ENCODE measurements around the gene SMIM43.

SMIM43 gene

GRCh38 chr4:121791481-121791880 is 26.5 kb upstream of the SMIM43 start:
- Histone ChIP-seq H3K9me3 (ENCODE audit: control insufficient read depth, low read length) (no peaks in the 10 kb centered on the region), H4K91ac (ENCODE audit: low read length) (no peak overlapping the region), H2AK5ac (ENCODE audit: low read length, severe bottlenecking) (no peak overlapping the region), H2BK15ac (ENCODE audit: low read depth, poor library complexity, severe bottlenecking) (no peak overlapping the region), H3K36me3 (ENCODE audit: control insufficient read depth in 1 of 2, insufficient read depth in 2 of 2, low read depth in 1 of 2, low read length in 2 of 2) (no peaks in the 10 kb centered on the region), H3K4me3 (ENCODE audit: insufficient read depth in 1 of 2, low read depth in 1 of 2, low read length in 2 of 2) (no peak overlapping the region), H3K4ac (ENCODE audit: low read depth in 1 of 2, low read length in 2 of 2) (no peak overlapping the region), H2BK5ac (ENCODE audit: low read depth, low read length, poor library complexity, severe bottlenecking) (no peak overlapping the region), H3K23ac (ENCODE audit: low read length in 2 of 2) (no peak overlapping the region), H4K8ac (ENCODE audit: low read length) (no peak overlapping the region), H3K14ac (ENCODE audit: low read length in 2 of 2) (no peak overlapping the region), H3K4me2 (ENCODE audit: low read length, poor library complexity, severe bottlenecking) (no peak overlapping the region), H3K27me3 (ENCODE audit: control insufficient read depth in 1 of 2, insufficient read depth in 1 of 2, low read length in 2 of 2) (no peaks in the 10 kb centered on the region), H3K79me1 (replicated peaks; ENCODE audit: low read length, poor library complexity, severe bottlenecking) (no peaks in the 10 kb centered on the region), H2AFZ (ENCODE audit: low read depth, low read length) (no peak overlapping the region), H3K27ac (ENCODE audit: low read length, poor library complexity, severe bottlenecking) (no peak overlapping the region), H3K18ac (ENCODE audit: low read depth in 1 of 2, low read length in 2 of 2) (no peak overlapping the region), H3K9ac (ENCODE audit: low read length) (no peak overlapping the region), H2BK12ac (ENCODE audit: low read length in 2 of 2) (no peak overlapping the region), H3K4me1 (ENCODE audit: control insufficient read depth, insufficient read depth, low read depth, low read length) (no peaks in the 10 kb centered on the region), H2BK120ac (ENCODE audit: low read depth, low read length) (no peak overlapping the region)
- no peak for DNase-seq
- 78% methylated on average over 4 of the region's 5 CpGs for WGBS

DNA sequence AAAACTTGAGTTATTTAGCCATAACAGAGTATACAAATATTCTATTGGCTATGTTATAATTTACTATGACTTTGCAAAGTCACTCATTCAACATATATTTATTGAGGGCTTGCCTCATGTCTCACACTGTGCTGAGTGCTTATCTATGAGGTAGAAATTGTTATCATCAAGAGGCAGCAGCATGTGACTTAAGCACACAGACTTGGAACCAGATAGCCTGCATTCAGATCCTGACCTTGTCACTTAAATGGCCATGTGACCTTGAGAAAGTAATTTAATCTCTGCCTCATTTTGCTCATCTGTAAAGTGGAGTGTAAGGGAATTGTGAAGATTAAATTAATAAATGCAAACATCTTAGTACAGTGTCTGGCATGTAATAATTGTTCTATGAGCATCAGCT is 26.0 kb upstream of the SMIM43 start:
- Histone ChIP-seq H3K14ac (ENCODE audit: low read length in 2 of 2) (no peak overlapping the region), H4K91ac (ENCODE audit: low read length) (no peak overlapping the region), H3K79me1 (replicated peaks; ENCODE audit: low read length, poor library complexity, severe bottlenecking) (no peaks in the 10 kb centered on the region), H3K9ac (ENCODE audit: low read length) (no peak overlapping the region), H2AK5ac (ENCODE audit: low read length, severe bottlenecking) (no peak overlapping the region), H3K27ac (ENCODE audit: low read length, poor library complexity, severe bottlenecking) (no peak overlapping the region), H2BK120ac (ENCODE audit: low read depth, low read length) (no peak overlapping the region), H3K36me3 (ENCODE audit: control insufficient read depth in 1 of 2, insufficient read depth in 2 of 2, low read depth in 1 of 2, low read length in 2 of 2) (no peaks in the 10 kb centered on the region), H3K9me3 (ENCODE audit: control insufficient read depth, low read length) (no peaks in the 10 kb centered on the region), H3K4me1 (ENCODE audit: control insufficient read depth, insufficient read depth, low read depth, low read length) (no peaks in the 10 kb centered on the region), H2AFZ (ENCODE audit: low read depth, low read length) (no peak overlapping the region), H2BK12ac (ENCODE audit: low read length in 2 of 2) (no peak overlapping the region), H3K4me3 (ENCODE audit: insufficient read depth in 1 of 2, low read depth in 1 of 2, low read length in 2 of 2) (no peak overlapping the region), H3K27me3 (ENCODE audit: control insufficient read depth in 1 of 2, insufficient read depth in 1 of 2, low read length in 2 of 2) (no peaks in the 10 kb centered on the region), H3K23ac (ENCODE audit: low read length in 2 of 2) (no peak overlapping the region), H2BK5ac (ENCODE audit: low read depth, low read length, poor library complexity, severe bottlenecking) (no peak overlapping the region), H3K4ac (ENCODE audit: low read depth in 1 of 2, low read length in 2 of 2) (no peak overlapping the region), H2BK15ac (ENCODE audit: low read depth, poor library complexity, severe bottlenecking) (no peak overlapping the region), H3K4me2 (ENCODE audit: low read length, poor library complexity, severe bottlenecking) (no peak overlapping the region), H4K8ac (ENCODE audit: low read length) (no peak overlapping the region), H3K18ac (ENCODE audit: low read depth in 1 of 2, low read length in 2 of 2) (no peak overlapping the region)
- no peak for DNase-seq

- Histone ChIP-seq H2AK5ac (ENCODE audit: low read length, severe bottlenecking) (no peak overlapping the region), H2BK5ac (ENCODE audit: low read depth, low read length, poor library complexity, severe bottlenecking) (no peak overlapping the region), H3K79me1 (replicated peaks; ENCODE audit: low read length, poor library complexity, severe bottlenecking) (no peaks in the 10 kb centered on the region), H3K14ac (ENCODE audit: low read length in 2 of 2) (no peak overlapping the region), H3K4ac (ENCODE audit: low read depth in 1 of 2, low read length in 2 of 2) (no peak overlapping the region), H3K9me3 (ENCODE audit: control insufficient read depth, low read length) (no peaks in the 10 kb centered on the region), H2BK12ac (ENCODE audit: low read length in 2 of 2) (no peak overlapping the region), H3K23ac (ENCODE audit: low read length in 2 of 2) (no peak overlapping the region), H3K4me2 (ENCODE audit: low read length, poor library complexity, severe bottlenecking) (no peak overlapping the region), H3K9ac (ENCODE audit: low read length) (peak overlapping the region; percentile 32), H3K4me1 (ENCODE audit: control insufficient read depth, insufficient read depth, low read depth, low read length) (peaks cover 4% of the 10 kb centered on the region), H3K4me3 (ENCODE audit: insufficient read depth in 1 of 2, low read depth in 1 of 2, low read length in 2 of 2) (peak overlapping the region in 1 of 2 experiments; percentile 6), H3K18ac (ENCODE audit: low read depth in 1 of 2, low read length in 2 of 2) (no peak overlapping the region), H2AFZ (ENCODE audit: low read depth, low read length) (no peak overlapping the region), H4K8ac (ENCODE audit: low read length) (no peak overlapping the region), H2BK15ac (ENCODE audit: low read depth, poor library complexity, severe bottlenecking) (no peak overlapping the region), H3K27ac (ENCODE audit: low read length, poor library complexity, severe bottlenecking) (no peak overlapping the region), H3K36me3 (ENCODE audit: control insufficient read depth in 1 of 2, insufficient read depth in 2 of 2, low read depth in 1 of 2, low read length in 2 of 2) (no peaks in the 10 kb centered on the region), H2BK120ac (ENCODE audit: low read depth, low read length) (no peak overlapping the region), H4K91ac (ENCODE audit: low read length) (no peak overlapping the region), H3K27me3 (ENCODE audit: control insufficient read depth in 1 of 2, insufficient read depth in 1 of 2, low read length in 2 of 2) (no peaks in the 10 kb centered on the region)
- WGBS: 84% methylated on average over 2 of the region's 3 CpGs
- DNase-seq: no peak
Measured at GRCh38 chr4:121789960-121790829, 25.2 kb upstream of the SMIM43 start.

GRCh38 chr4:121789455-121789854 is 24.5 kb upstream of the SMIM43 start:
- WGBS: 92% methylated on average over 1 of the region's 1 CpG
- Histone ChIP-seq H3K4ac (ENCODE audit: low read depth in 1 of 2, low read length in 2 of 2) (no peak overlapping the region), H4K8ac (ENCODE audit: low read length) (no peak overlapping the region), H3K23ac (ENCODE audit: low read length in 2 of 2) (no peak overlapping the region), H4K91ac (ENCODE audit: low read length) (no peak overlapping the region), H3K4me3 (ENCODE audit: insufficient read depth in 1 of 2, low read depth in 1 of 2, low read length in 2 of 2) (no peak overlapping the region), H3K9me3 (ENCODE audit: control insufficient read depth, low read length) (no peaks in the 10 kb centered on the region), H3K79me1 (replicated peaks; ENCODE audit: low read length, poor library complexity, severe bottlenecking) (no peaks in the 10 kb centered on the region), H2AFZ (ENCODE audit: low read depth, low read length) (no peak overlapping the region), H3K14ac (ENCODE audit: low read length in 2 of 2) (no peak overlapping the region), H3K4me2 (ENCODE audit: low read length, poor library complexity, severe bottlenecking) (no peak overlapping the region), H3K27me3 (ENCODE audit: control insufficient read depth in 1 of 2, insufficient read depth in 1 of 2, low read length in 2 of 2) (no peaks in the 10 kb centered on the region), H3K4me1 (ENCODE audit: control insufficient read depth, insufficient read depth, low read depth, low read length) (peaks cover 6% of the 10 kb centered on the region), H2BK15ac (ENCODE audit: low read depth, poor library complexity, severe bottlenecking) (no peak overlapping the region), H3K18ac (ENCODE audit: low read depth in 1 of 2, low read length in 2 of 2) (no peak overlapping the region), H2BK12ac (ENCODE audit: low read length in 2 of 2) (no peak overlapping the region), H2AK5ac (ENCODE audit: low read length, severe bottlenecking) (no peak overlapping the region), H2BK120ac (ENCODE audit: low read depth, low read length) (no peak overlapping the region), H3K9ac (ENCODE audit: low read length) (peak overlapping the region; percentile 32), H3K36me3 (ENCODE audit: control insufficient read depth in 1 of 2, insufficient read depth in 2 of 2, low read depth in 1 of 2, low read length in 2 of 2) (no peaks in the 10 kb centered on the region), H2BK5ac (ENCODE audit: low read depth, low read length, poor library complexity, severe bottlenecking) (no peak overlapping the region), H3K27ac (ENCODE audit: low read length, poor library complexity, severe bottlenecking) (no peak overlapping the region)
- no peak for DNase-seq

All from mesenchymal stem cell (in vitro differentiated cells and primary cell).